ENCODE measurements around the gene SLC13A1.
"Not testable (repeated sequence)": the region's sequence is repeated elsewhere in the genome, so short reads cannot be mapped to it uniquely, and the experiment has no call there.

The SLC13A1 gene, protein sequence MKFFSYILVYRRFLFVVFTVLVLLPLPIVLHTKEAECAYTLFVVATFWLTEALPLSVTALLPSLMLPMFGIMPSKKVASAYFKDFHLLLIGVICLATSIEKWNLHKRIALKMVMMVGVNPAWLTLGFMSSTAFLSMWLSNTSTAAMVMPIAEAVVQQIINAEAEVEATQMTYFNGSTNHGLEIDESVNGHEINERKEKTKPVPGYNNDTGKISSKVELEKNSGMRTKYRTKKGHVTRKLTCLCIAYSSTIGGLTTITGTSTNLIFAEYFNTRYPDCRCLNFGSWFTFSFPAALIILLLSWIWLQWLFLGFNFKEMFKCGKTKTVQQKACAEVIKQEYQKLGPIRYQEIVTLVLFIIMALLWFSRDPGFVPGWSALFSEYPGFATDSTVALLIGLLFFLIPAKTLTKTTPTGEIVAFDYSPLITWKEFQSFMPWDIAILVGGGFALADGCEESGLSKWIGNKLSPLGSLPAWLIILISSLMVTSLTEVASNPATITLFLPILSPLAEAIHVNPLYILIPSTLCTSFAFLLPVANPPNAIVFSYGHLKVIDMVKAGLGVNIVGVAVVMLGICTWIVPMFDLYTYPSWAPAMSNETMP

GRCh38 chr7:123199883-123200282, at the start of gene SLC13A1:
TSS of gene SLC13A1 (minus strand) at chr7:123199969. CDS start at chr7:123199946, 23 bp downstream.
- DNase-seq (ENCODE audit: low spot score) (no peak), FAIRE-seq (no peak)

DNA sequence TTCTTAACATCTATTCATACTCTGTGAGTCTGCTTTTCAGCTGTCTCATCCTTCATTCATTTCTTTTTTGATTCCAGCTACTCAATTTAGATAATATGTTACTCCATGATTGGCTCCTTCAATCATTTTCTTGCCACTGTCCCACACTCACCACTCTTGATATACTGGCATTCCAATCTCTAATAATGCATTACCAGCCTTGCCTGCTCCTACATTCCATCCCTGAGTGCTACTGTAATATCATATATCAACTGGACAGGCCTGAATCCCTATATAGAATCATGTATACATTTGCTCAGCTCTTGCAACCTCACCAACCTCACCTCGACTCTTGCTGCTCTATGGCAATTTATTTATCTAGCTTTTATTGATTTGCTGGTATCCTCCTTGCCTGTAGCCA, 45.0 kb upstream of the SLC13A1 start:
- FAIRE-seq: no peak
- no peak for DNase-seq (ENCODE audit: low spot score)

DNA sequence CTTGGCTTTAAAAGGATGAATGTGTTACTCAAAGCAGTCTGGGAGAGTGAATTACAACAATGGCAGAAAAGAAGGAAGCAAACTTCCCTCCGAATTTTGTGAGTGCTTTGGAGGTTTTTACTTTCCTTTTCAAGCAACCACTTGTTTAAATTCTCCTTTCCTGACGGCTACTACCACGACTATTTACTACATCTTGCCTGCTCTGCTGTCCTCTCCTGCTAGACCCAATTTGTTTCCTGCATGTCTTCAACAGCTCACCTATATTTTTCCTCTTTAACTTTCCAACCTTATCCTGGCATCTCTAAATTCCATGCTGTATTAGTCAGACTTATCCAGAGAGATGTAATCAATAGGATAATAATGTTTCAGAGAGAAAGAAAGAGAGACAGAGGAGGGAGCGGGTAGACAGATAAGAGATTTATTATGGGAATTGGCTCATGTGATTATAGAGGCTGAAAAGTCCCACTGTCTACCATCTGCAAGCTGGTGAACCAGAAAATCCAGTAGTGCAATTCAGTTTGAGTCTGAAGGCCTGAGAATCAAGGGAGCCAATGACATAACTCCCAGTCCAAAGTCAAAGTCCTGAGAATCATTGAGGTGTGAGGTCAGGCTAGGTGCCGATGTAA, 42.8 kb upstream of the SLC13A1 start:
- DNase-seq (ENCODE audit: low spot score): peak; percentile 31
- FAIRE-seq: no peak

DNA sequence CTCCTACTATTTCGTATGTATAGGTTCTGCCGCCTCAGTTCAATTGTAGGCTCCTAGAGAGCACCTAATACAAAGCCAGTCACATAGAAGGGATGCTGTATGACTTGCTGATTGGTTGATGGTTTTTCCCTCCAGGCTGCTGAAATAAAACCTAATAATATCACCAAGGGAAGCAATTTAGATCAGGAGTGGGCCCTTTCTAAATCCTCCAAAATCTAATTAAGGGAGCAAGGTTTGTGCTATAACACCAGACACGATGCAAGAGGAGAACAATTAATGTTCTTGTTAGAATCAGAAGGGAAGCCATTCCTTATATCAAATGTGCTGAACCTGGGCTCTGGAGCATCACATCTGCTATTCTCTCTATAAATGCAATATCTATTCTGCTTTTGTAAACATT, 42.0 kb upstream of the SLC13A1 start:
- FAIRE-seq (no peak), DNase-seq (ENCODE audit: low spot score) (no peak)

GRCh38 chr7:123231021-123232000, 31.5 kb upstream of the SLC13A1 start:
- no peak for FAIRE-seq
- DNase-seq (ENCODE audit: low spot score): no peak

- FAIRE-seq (no peak), DNase-seq (ENCODE audit: low spot score) (no peak)
Observed at GRCh38 chr7:123230603-123231002, 30.8 kb upstream of the SLC13A1 start.

GRCh38 chr7:123230147-123230546, 30.4 kb upstream of the SLC13A1 start:
- FAIRE-seq (no peak), DNase-seq (ENCODE audit: low spot score) (no peak)

DNA sequence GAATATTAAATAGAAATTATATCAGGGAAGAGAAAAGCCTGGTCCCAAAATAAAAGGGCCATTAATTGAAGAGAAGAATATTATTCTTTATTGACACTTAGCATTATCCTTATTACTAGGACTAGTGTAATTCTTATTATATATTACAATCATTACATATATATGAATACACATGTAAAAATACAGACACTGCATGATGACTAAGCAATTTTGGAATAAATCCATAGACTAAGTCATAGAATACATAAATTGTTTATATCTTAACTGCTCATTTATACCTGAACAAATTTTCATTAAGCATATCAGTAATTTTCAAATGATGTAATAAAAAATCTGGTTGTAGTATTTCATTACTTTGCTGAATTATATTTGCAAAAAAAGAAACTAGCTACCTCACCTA, 29.7 kb upstream of the SLC13A1 start:
- DNase-seq (ENCODE audit: low spot score) (no peak), FAIRE-seq (no peak)

DNA sequence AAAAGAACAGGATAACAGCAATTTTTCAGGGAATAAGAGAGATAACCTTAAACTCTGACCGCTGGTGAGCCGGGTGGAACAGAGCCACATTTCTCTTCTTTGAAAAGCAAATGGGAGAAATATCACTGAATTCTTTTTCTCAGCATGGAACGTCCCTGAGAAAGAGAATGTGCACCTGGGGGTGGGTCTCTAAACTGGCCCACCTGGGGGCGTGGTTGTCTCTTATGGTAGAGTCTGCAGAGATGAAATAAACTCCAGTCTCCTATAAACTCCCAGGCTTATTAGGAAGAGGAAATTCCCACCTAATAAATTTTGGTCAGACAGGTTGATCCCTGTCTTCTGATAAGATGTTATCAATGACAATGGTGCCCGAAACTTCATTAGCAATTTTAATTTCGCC, 27.9 kb upstream of the SLC13A1 start:
- not testable (repeated sequence) for FAIRE-seq; DNase-seq (ENCODE audit: low spot score)

- FAIRE-seq (no peak), DNase-seq (ENCODE audit: low spot score) (no peak)
Observed at GRCh38 chr7:123220396-123220795, 20.6 kb upstream of the SLC13A1 start.

DNA sequence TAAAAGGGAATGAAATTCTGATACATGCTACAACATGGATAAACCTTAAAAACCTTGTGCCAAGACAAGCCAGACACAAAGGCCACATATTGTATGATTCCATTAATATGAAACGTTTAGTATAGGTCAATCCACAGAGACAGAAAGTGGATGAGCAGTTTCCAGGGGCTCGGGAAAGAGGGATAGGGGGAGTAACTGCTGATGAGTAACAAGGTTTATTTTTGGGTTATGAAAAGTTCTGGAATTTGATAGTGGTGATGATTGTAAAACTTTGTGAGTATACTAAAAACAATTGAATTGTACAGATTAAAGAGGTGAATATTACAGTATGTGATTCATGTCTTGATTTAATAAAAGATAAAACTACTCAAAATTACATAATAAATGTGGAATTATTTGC, 19.1 kb upstream of the SLC13A1 start:
- no peak for DNase-seq (ENCODE audit: low spot score)
- no peak for FAIRE-seq

GRCh38 chr7:123216825-123217224, 17.1 kb upstream of the SLC13A1 start:
- FAIRE-seq (no peak), DNase-seq (ENCODE audit: low spot score) (no peak)

DNA sequence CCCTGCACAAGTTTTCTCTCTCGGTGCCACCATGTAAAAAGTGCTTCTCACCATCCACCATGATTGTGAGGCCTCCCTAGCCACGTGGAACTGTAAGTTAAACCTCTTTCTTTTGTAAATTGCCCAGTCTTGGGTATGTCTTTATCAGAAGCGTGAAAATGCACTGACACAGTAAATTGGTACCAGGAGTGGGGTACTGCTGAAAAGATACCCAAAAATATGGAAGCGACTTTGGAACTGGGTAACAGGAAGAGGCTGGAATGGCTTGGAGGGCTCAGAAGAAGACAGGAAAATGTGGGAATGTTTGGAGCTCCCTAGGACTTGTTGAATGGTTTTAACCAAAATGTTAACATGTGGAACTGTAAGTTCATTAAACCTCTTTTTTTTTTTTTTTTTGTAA, 15.6 kb upstream of the SLC13A1 start:
- FAIRE-seq: no peak
- no peak for DNase-seq (ENCODE audit: low spot score)

- FAIRE-seq: no peak
- DNase-seq (ENCODE audit: low spot score): no peak
Observed at GRCh38 chr7:123211545-123211944, 11.8 kb upstream of the SLC13A1 start.

- DNase-seq (ENCODE audit: low spot score): no peak
- no peak for FAIRE-seq
Observed at GRCh38 chr7:123210986-123211385, 11.2 kb upstream of the SLC13A1 start.

DNA sequence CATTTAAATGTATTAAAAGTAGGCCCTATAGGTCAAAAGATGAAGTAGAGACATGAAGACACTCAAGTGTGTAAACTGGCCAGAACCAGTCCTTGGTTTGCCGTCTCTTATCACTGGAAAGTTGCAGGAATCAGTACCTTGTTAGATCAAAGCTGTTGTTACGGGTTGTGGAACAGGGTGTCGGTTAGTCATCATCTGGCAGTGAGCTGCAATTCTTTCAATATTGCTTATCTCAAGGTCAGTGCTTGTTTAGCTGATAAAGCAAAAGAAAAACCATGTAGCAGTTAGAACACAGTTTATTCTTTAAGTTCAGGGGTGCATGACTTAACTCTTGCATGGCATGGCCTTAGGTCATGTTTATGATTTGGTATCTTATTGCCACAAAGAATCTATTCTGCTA, 10.0 kb upstream of the SLC13A1 start:
- FAIRE-seq (no peak), DNase-seq (ENCODE audit: low spot score) (no peak)

- FAIRE-seq (no peak), DNase-seq (ENCODE audit: low spot score) (no peak)
Observed at GRCh38 chr7:123208793-123209192, 9.0 kb upstream of the SLC13A1 start.

DNA sequence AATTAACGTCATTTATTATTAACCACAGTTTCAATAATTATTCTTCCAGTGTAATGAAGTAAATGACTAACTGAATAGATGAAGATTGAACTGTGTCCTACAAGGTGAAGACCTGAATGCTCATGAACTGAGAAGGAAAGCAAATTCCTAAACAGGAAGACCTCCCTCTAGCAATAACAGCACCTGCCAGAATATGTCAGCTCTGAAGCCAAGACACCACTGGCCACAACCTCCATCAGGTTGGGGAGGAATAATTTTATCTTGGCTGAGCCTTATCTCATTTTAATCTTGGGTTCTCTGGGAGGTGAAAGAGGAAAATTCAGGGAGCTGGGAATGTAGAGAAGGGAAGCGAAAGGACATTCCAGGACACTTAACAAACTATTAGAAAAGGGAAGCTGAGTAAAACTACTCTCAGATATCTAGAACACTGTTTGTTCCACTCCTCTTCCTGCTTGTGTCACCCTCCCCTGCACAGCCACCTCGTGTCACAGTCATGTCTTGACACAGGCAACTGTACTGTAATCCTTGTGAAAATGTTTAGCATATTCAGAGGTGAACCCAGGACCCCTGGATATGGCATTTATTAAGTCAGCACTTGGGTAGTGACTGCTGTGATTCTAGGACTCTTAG, 4.6 kb upstream of the SLC13A1 start:
- DNase-seq (ENCODE audit: low spot score) (no peak), FAIRE-seq (no peak)

DNA sequence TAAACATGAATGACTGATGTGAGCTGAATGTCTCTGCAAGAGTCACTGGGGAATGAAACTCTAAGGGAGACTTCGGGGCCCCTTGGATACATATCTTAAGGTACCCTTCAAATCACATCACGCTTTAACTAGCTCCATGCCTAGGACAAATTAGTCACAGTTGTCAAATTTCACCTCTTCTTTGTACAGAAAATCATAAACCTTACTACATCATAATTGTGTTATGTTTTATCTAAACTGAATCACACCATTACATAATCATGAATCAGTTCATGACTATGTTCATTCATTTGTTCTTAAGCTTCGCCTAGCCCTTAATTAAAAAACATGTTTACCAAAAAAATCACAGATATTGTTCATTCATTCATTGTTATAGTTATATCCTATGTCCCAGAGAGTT, 2.1 kb upstream of the SLC13A1 start:
- FAIRE-seq: no peak

DNA sequence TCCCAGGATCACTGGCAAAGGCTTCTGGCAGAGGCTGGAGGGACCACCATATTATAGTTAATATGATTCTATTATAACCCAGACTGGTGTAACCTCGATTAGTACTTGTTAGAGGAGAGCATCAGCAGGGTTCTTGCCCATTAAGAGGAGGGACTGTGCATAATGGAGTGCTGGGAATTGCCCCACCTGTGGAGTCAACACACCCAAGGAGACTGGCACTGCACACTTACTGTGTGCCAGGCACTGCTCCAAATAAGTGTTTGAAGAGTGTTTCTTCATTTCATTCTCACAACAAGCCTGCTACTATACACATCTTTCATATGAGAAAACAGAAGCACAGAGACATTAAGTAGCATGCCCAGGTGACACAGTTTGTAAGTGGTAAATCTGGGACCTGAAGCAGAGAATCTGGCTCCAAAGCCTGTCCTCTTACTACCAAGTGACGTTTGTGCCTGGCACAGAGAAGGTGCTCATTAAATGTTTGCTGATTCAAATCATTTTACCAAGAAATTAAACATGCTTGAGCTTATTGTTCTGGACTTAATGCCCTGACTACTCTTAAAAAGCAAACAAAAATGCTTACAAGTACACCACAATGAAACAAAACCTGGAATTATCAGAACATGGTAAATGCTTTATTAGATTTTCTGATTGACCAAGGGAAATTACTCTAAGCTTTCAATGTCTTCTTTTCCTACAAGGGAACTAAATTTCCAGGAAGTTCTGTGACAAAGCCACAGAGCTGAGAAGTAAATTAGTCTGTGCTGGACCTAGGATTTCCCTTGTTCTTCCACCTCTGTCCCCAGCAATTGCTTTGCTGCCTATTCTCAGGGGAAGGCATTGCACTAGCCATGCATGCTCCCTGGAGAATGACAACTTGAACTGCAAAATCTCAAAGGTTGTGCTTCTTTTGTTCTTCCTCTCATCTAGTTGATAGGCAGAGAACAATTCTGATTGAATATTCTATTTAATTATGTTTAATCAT, 809 bp downstream of the SLC13A1 start:
- no peak for DNase-seq (ENCODE audit: low spot score)
- FAIRE-seq: no peak

More for the DNA sequence above, 2.1 kb upstream of the SLC13A1 start:
- DNase-seq (ENCODE audit: low spot score): no peak
